ENCODE results near the gene SRPK2. TPM values are rescaled to one million over a fixed set of nuclear protein-coding genes. Genes with fewer than 3 reads are reported as not detected.
A peak's percentile ranks its signal among the peaks of the same experiment; 100 is the strongest.

Gene SRPK2
- total RNA-seq, 1 donor from 2014 or later = 54.7 TPM

DNA sequence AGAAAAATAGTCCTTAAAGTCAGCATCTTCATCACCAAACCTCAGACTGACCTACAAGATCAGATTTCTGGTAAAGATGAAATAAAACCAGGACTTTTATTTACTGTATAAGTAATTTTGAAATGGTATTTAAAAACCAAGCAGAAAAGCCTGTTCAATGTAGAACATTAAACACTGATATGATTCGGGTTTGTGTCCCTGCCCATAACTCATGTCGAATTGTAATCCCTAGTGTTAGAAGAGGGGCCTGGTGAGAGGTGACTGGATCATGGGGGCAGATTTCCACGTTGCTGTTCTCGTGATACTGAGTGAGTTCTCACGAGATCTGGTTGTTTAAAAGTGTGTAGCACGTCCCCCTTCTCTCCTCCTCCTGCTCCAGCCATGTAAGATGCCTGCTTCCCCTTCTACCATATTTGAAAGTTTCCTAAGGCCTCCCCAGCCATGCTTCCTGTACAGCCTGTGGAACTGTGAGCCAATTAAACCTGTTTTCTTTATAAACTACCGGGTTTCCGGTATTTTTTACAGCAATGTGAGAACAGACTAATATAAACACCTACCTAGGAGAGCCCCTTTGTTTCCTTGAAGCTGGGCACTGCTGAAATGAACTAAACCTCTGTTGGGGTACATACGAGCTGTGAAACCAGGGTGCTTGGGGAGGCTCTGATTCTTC, 254.6 kb downstream of the SRPK2 start:
- H3K4me1 Mint-ChIP-seq (ENCODE audit: low read depth) = peaks cover 32% of the 10 kb centered on the region
- intact Hi-C loops (cut with micrococcal nuclease) = no loop called here
- H3K4me3 Mint-ChIP-seq (ENCODE audit: low read depth) = no peak overlapping the region
- no peak overlapping the region for H3K27ac Mint-ChIP-seq
- peaks cover 41% of the 10 kb centered on the region for H3K36me3 Mint-ChIP-seq (ENCODE audit: low read depth)
- H3K27me3 Mint-ChIP-seq (ENCODE audit: low read depth) = no peaks in the 10 kb centered on the region
- no peak for DNase-seq (ENCODE audit: low spot score)
- no peaks in the 10 kb centered on the region for H3K9me3 Mint-ChIP-seq

DNA sequence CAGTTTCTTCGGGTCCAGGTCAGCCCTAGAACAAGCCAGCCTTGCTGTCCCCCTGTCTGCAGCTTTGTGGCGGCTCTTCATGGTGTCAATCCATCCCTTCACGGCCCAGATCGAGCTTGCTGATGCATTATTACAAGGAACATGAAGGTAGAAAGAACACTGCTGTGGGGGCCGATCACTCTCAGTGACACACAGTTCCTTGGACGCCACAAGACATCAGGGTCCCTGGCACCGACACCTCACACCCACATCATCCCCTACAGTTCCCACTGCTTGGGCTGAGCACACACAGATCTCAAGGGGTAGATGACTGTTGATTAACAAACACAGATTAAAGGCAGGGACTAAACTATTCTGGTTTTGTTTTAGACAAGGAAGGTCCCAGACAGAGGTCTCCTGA, 255.4 kb downstream of the SRPK2 start:
- H3K27ac Mint-ChIP-seq = no peak overlapping the region
- H3K4me1 Mint-ChIP-seq (ENCODE audit: low read depth) = peaks cover 32% of the 10 kb centered on the region
- no peak overlapping the region for H3K4me3 Mint-ChIP-seq (ENCODE audit: low read depth)
- peaks cover 38% of the 10 kb centered on the region for H3K36me3 Mint-ChIP-seq (ENCODE audit: low read depth)
- H3K27me3 Mint-ChIP-seq (ENCODE audit: low read depth) = no peaks in the 10 kb centered on the region
- no peak for DNase-seq (ENCODE audit: low spot score)
- intact Hi-C loops (cut with micrococcal nuclease) = no loop called here
- no peaks in the 10 kb centered on the region for H3K9me3 Mint-ChIP-seq

- Mint-ChIP-seq H3K27ac (no peak overlapping the region), H3K36me3 (ENCODE audit: low read depth) (peaks cover 38% of the 10 kb centered on the region), H3K27me3 (ENCODE audit: low read depth) (no peaks in the 10 kb centered on the region), H3K9me3 (no peaks in the 10 kb centered on the region), H3K4me1 (ENCODE audit: low read depth) (peaks cover 36% of the 10 kb centered on the region), H3K4me3 (ENCODE audit: low read depth) (no peak overlapping the region)
- intact Hi-C loops (cut with micrococcal nuclease) = no loop called here
- DNase-seq (ENCODE audit: low spot score) = no peak
Observed at GRCh38 chr7:105132835-105133234, 255.9 kb downstream of the SRPK2 start.

GRCh38 chr7:105132335-105132734, 256.4 kb downstream of the SRPK2 start:
- peaks cover 39% of the 10 kb centered on the region for H3K4me1 Mint-ChIP-seq (ENCODE audit: low read depth)
- no peak overlapping the region for H3K4me3 Mint-ChIP-seq (ENCODE audit: low read depth)
- intact Hi-C loops (cut with micrococcal nuclease) = no loop called here
- DNase-seq (ENCODE audit: low spot score) = no peak
- H3K27me3 Mint-ChIP-seq (ENCODE audit: low read depth) = no peaks in the 10 kb centered on the region
- peak overlapping the region; percentile 17 for H3K27ac Mint-ChIP-seq
- peaks cover 37% of the 10 kb centered on the region for H3K36me3 Mint-ChIP-seq (ENCODE audit: low read depth)
- no peaks in the 10 kb centered on the region for H3K9me3 Mint-ChIP-seq

GRCh38 chr7:105131890-105132289, 256.8 kb downstream of the SRPK2 start:
- Mint-ChIP-seq H3K4me1 (ENCODE audit: low read depth) (peaks cover 43% of the 10 kb centered on the region), H3K27me3 (ENCODE audit: low read depth) (no peaks in the 10 kb centered on the region), H3K9me3 (no peaks in the 10 kb centered on the region), H3K4me3 (ENCODE audit: low read depth) (no peak overlapping the region), H3K27ac (peak overlapping the region; percentile 14), H3K36me3 (ENCODE audit: low read depth) (peaks cover 37% of the 10 kb centered on the region)
- intact Hi-C loops (cut with micrococcal nuclease) = no loop called here
- no peak for DNase-seq (ENCODE audit: low spot score)

DNA sequence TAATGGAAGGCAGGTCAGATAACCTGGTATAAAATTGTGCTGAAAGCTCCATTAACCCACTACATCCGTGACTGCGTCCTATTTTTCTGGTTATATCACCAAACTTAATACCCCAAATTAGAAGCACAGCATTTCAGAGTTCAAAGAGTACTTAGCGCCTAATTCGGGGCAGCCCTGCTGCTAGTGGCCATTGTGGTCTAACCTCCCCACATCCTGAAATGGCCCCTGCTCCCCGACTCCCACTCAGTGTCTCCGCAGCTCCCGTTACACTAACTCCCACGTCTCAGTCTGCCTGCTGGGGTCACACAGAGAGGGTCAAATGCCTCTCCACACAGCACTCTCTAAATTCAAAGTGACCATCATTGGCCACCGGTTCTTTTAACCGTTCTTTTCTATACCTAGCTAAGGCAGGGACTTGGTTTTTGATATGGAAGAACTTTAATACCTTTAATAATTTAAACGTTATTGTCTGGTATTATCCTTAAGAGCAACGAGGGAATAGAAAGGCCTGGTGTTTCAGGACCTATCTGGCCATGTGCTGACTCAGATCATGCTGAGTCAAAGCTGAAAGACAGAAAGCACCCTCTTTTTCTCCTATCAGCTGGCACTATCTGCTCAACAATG, 257.6 kb downstream of the SRPK2 start:
- no peak overlapping the region for H3K4me3 Mint-ChIP-seq (ENCODE audit: low read depth)
- H3K36me3 Mint-ChIP-seq (ENCODE audit: low read depth) = peaks cover 37% of the 10 kb centered on the region
- H3K4me1 Mint-ChIP-seq (ENCODE audit: low read depth) = peaks cover 51% of the 10 kb centered on the region
- no peak for DNase-seq (ENCODE audit: low spot score)
- H3K27me3 Mint-ChIP-seq (ENCODE audit: low read depth) = no peaks in the 10 kb centered on the region
- intact Hi-C loops (cut with micrococcal nuclease) = no loop called here
- no peaks in the 10 kb centered on the region for H3K9me3 Mint-ChIP-seq
- peak overlapping the region; percentile 73 for H3K27ac Mint-ChIP-seq

- DNase-seq (ENCODE audit: low spot score) = no peak
- Mint-ChIP-seq H3K27ac (no peak overlapping the region), H3K4me1 (ENCODE audit: low read depth) (peaks cover 55% of the 10 kb centered on the region), H3K9me3 (no peaks in the 10 kb centered on the region), H3K36me3 (ENCODE audit: low read depth) (peaks cover 43% of the 10 kb centered on the region), H3K4me3 (ENCODE audit: low read depth) (no peak overlapping the region), H3K27me3 (ENCODE audit: low read depth) (no peaks in the 10 kb centered on the region)
- intact Hi-C loops (cut with micrococcal nuclease) = no loop called here
Observed at GRCh38 chr7:105130580-105130979, 258.1 kb downstream of the SRPK2 start.

DNA sequence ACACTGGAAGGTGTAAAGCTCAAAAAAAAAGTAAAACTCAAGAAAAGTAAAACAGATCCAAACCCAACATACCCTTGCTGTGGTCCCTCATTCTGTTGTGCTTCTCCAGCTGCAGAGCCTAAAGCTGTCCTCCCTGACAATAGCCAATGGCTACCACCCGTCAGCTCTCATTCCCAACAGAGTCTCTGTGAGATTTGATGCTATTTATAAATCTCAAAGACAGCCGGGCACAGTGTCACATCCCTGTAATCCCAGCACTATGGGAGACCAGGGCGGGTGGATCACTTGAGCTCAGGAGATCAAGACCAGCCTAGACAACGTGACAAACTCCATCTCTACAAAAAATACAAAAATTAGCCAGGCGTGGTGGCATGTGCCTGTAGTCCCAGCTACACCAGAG, 258.7 kb downstream of the SRPK2 start:
- H3K9me3 Mint-ChIP-seq = no peaks in the 10 kb centered on the region
- peaks cover 45% of the 10 kb centered on the region for H3K36me3 Mint-ChIP-seq (ENCODE audit: low read depth)
- H3K4me3 Mint-ChIP-seq (ENCODE audit: low read depth) = no peak overlapping the region
- intact Hi-C loops (cut with micrococcal nuclease) = no loop called here
- no peak overlapping the region for H3K27ac Mint-ChIP-seq
- DNase-seq (ENCODE audit: low spot score) = no peak
- peaks cover 56% of the 10 kb centered on the region for H3K4me1 Mint-ChIP-seq (ENCODE audit: low read depth)
- H3K27me3 Mint-ChIP-seq (ENCODE audit: low read depth) = no peaks in the 10 kb centered on the region

GRCh38 chr7:105127179-105127578, 261.5 kb downstream of the SRPK2 start:
- H3K36me3 Mint-ChIP-seq (ENCODE audit: low read depth) = peaks cover 45% of the 10 kb centered on the region
- intact Hi-C loops (cut with micrococcal nuclease) = no loop called here
- peak overlapping the region; percentile 19 for H3K27ac Mint-ChIP-seq
- H3K9me3 Mint-ChIP-seq = no peaks in the 10 kb centered on the region
- H3K4me3 Mint-ChIP-seq (ENCODE audit: low read depth) = no peak overlapping the region
- no peaks in the 10 kb centered on the region for H3K27me3 Mint-ChIP-seq (ENCODE audit: low read depth)
- peaks cover 46% of the 10 kb centered on the region for H3K4me1 Mint-ChIP-seq (ENCODE audit: low read depth)
- DNase-seq (ENCODE audit: low spot score) = no peak

- H3K4me3 Mint-ChIP-seq (ENCODE audit: low read depth) = no peak overlapping the region
- intact Hi-C loops (cut with micrococcal nuclease) = no loop called here
- peaks cover 51% of the 10 kb centered on the region for H3K36me3 Mint-ChIP-seq (ENCODE audit: low read depth)
- H3K27me3 Mint-ChIP-seq (ENCODE audit: low read depth) = no peaks in the 10 kb centered on the region
- peaks cover 43% of the 10 kb centered on the region for H3K4me1 Mint-ChIP-seq (ENCODE audit: low read depth)
- no peak for DNase-seq (ENCODE audit: low spot score)
- H3K9me3 Mint-ChIP-seq = no peaks in the 10 kb centered on the region
- H3K27ac Mint-ChIP-seq = peak overlapping the region; percentile 19
Observed at GRCh38 chr7:105126436-105126975, 262.2 kb downstream of the SRPK2 start.

DNA sequence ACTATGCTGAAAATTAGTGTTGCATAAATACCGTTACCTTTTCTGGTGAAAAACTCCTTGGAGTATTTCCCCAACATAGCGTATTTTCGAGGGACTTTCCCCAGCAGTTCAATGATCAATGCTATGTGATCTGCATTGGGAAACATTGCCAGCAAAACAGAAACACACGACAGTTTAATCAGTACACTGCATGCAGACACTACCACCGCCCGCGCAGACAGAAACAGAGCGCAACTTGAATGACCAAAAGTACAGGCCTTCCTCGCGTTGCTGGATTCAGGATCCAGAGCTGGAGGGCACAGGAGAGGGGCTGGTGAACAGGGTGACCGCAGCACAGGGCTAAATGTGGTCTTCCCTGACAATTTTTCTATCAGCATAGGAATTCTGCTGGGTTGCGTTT, 263.0 kb downstream of the SRPK2 start:
- peak overlapping the region; percentile 13 for H3K27ac Mint-ChIP-seq
- H3K4me3 Mint-ChIP-seq (ENCODE audit: low read depth) = no peak overlapping the region
- H3K9me3 Mint-ChIP-seq = no peaks in the 10 kb centered on the region
- peaks cover 54% of the 10 kb centered on the region for H3K36me3 Mint-ChIP-seq (ENCODE audit: low read depth)
- peaks cover 36% of the 10 kb centered on the region for H3K4me1 Mint-ChIP-seq (ENCODE audit: low read depth)
- no peak for DNase-seq (ENCODE audit: low spot score)
- H3K27me3 Mint-ChIP-seq (ENCODE audit: low read depth) = no peaks in the 10 kb centered on the region
- intact Hi-C loops (cut with micrococcal nuclease) = no loop called here

DNA sequence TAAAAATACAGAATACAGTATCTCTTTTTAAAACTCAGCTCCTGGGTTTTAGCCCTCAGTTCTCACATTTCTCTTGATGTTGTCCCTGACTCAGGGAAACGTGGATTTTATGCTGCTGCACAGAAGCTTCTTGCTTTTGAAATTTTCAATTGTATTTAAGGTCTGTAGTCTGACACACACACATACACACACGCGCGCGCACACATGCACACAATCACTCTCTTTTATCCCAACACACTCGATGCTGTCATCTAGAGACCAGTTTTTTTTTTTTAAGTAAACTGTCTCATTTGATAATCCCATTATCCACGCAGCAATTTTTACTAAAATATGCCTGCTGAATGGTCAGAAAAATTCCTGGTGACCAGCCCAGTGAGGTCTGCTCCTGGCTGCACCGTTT, 266.1 kb downstream of the SRPK2 start:
- no peak for DNase-seq (ENCODE audit: low spot score)
- no peaks in the 10 kb centered on the region for H3K9me3 Mint-ChIP-seq
- H3K4me3 Mint-ChIP-seq (ENCODE audit: low read depth) = no peak overlapping the region
- H3K27ac Mint-ChIP-seq = no peak overlapping the region
- H3K36me3 Mint-ChIP-seq (ENCODE audit: low read depth) = peaks cover 65% of the 10 kb centered on the region
- intact Hi-C loops (cut with micrococcal nuclease) = no loop called here
- H3K4me1 Mint-ChIP-seq (ENCODE audit: low read depth) = peaks cover 25% of the 10 kb centered on the region
- no peaks in the 10 kb centered on the region for H3K27me3 Mint-ChIP-seq (ENCODE audit: low read depth)

Measured in activated T-helper 2 cell treated with anti-CD3 and anti-CD28 coated beads, Interferon-gamma antibody, Interleukin-2, Interleukin-4, amounts not matched to agents 10 μg/mL and 5 μg/mL and 100 μg/mL, durations not matched to agents 14 hours and 24 hours and 36 hours (primary cell).